Measurements from ENCODE around the gene SEC61A1. TPM values are rescaled to one million over a fixed set of nuclear protein-coding genes. Genes with fewer than 3 reads are reported as not detected.

The SEC61A1 gene
- total RNA-seq, 2 donors from 2014 or later: 74.5 to 109 TPM

GRCh38 chr3:128068156-128068620, 16.0 kb downstream of the SEC61A1 start:
- Histone ChIP-seq H3K4me1 (no peaks in the 10 kb centered on the region), H3K9me3 (no peaks in the 10 kb centered on the region), H3K4me3 (no peak overlapping the region), H3K27me3 (no peaks in the 10 kb centered on the region), H3K27ac (no peak overlapping the region), H3K36me3 (peaks cover 100% of the 10 kb centered on the region)
- no peak for DNase-seq (ENCODE audit: low spot score)
- TF ChIP-seq CTCF (IDR thresholded peaks at IDR 0.05): peak; percentile 24 to 61

GRCh38 chr3:128069271-128069670, 17.0 kb downstream of the SEC61A1 start:
- Histone ChIP-seq H3K36me3 (peaks cover 93% of the 10 kb centered on the region), H3K4me3 (no peak overlapping the region), H3K4me1 (no peaks in the 10 kb centered on the region), H3K27me3 (no peaks in the 10 kb centered on the region), H3K27ac (no peak overlapping the region), H3K9me3 (no peaks in the 10 kb centered on the region)
- no peak for DNase-seq (ENCODE audit: low spot score)
- TF ChIP-seq CTCF (IDR thresholded peaks at IDR 0.05): no peak

- Histone ChIP-seq H3K27me3 (no peaks in the 10 kb centered on the region), H3K4me1 (peaks cover 0 to 12% of the 10 kb centered on the region in 2 donors), H3K9me3 (no peaks in the 10 kb centered on the region), H3K36me3 (peaks cover 77% of the 10 kb centered on the region), H3K4me3 (no peak overlapping the region), H3K27ac (no peak overlapping the region)
- peak; percentile 48 for DNase-seq (ENCODE audit: low spot score)
- no peak for TF ChIP-seq CTCF (IDR thresholded peaks at IDR 0.05)
Measured at GRCh38 chr3:128070898-128071591, 18.8 kb downstream of the SEC61A1 start.

GRCh38 chr3:128071771-128072453, 19.7 kb downstream of the SEC61A1 start:
- Histone ChIP-seq H3K4me1 (peaks cover 0 to 20% of the 10 kb centered on the region in 2 donors), H3K27ac (no peak overlapping the region), H3K9me3 (no peaks in the 10 kb centered on the region), H3K4me3 (no peak overlapping the region), H3K36me3 (peaks cover 68% of the 10 kb centered on the region), H3K27me3 (no peaks in the 10 kb centered on the region)
- no peak for TF ChIP-seq CTCF (IDR thresholded peaks at IDR 0.05)
- peak; percentile 53 for DNase-seq (ENCODE audit: low spot score)

- peaks cover 61% of the 10 kb centered on the region for H3K36me3 ChIP-seq
- peak; percentile 56 for DNase-seq (ENCODE audit: low spot score)
- H3K27me3 ChIP-seq: no peaks in the 10 kb centered on the region
- no peak overlapping the region for H3K4me3 ChIP-seq
- H3K9me3 ChIP-seq: no peaks in the 10 kb centered on the region
- H3K4me1 ChIP-seq: peaks cover 0 to 26% of the 10 kb centered on the region in 2 donors
- no peak for TF ChIP-seq CTCF (IDR thresholded peaks at IDR 0.05)
- H3K27ac ChIP-seq: peak overlapping the region in 1 of 2 donors; percentile 37
Measured at GRCh38 chr3:128072454-128073184, 20.4 kb downstream of the SEC61A1 start.
